Right atrium auricular region (tissue), 2 donors: ENCODE results near the gene G6PC2. TPM values are rescaled to one million over a fixed set of nuclear protein-coding genes. Genes with fewer than 3 reads are reported as not detected.
"Not testable (repeated sequence)": the region's sequence is repeated elsewhere in the genome, so short reads cannot be mapped to it uniquely, and the experiment has no call there.

ENCODE experiments used
- DNase-seq: peaks from one replicate; pipeline ENCODE4 v3.0.0-alpha.2; 2019; ENCODE audit warnings: low spot score
- H3K27ac ChIP-seq, 2 donors: fragments of 200-600 bp; sonication (generic); 1 replicate in 1 of 2; 2 replicates in 1 of 2; pipeline ENCODE4 v1.5.1; 2016 to 2019
- H3K27me3 ChIP-seq, 2 donors: fragments of 200-600 bp; sonication (generic); one replicate each; pipeline versions ENCODE4 v1.5.1 to v1.6.0; 2017 to 2019
- H3K36me3 ChIP-seq: fragments of 200-600 bp; sonication (generic); one replicate; pipeline ENCODE4 v1.5.1; 2016
- H3K4me1 ChIP-seq, 2 donors: fragments of 200-600 bp; sonication (generic); one replicate each; pipeline versions ENCODE4 v1.5.1 to v1.6.0; 2017 to 2019
- H3K4me3 ChIP-seq, 2 donors: fragments of 200-600 bp; sonication (generic); 1 replicate in 1 of 2; 2 replicates in 1 of 2; pipeline ENCODE4 v1.5.1; 2017 to 2019; ENCODE audit warnings: mild to moderate bottlenecking in 1 of 2, moderate library complexity in 1 of 2
- H3K9me3 ChIP-seq, 2 donors: fragments of 200-600 bp; sonication (generic); one replicate each; pipeline ENCODE4 v1.5.1; 2019
- CTCF ChIP-seq, 2 donors: fragments of 200-600 bp; sonication (generic); IDR thresholded peaks; one replicate each; pipeline ENCODE4 v1.5.1; 2019; ENCODE audit warnings: antibody characterized with exemption in 2 of 2
- total RNA-seq, 2 donors: library from RNA; depleted of rRNA; stranded (reverse); fragments of >200 nt; gene quantifications; one replicate each; pipeline ENCODE4 v1.1.0, GENCODE V29; 2016

The G6PC2 gene
- total RNA-seq, 2 donors from 2014 or later: not detected

DNA sequence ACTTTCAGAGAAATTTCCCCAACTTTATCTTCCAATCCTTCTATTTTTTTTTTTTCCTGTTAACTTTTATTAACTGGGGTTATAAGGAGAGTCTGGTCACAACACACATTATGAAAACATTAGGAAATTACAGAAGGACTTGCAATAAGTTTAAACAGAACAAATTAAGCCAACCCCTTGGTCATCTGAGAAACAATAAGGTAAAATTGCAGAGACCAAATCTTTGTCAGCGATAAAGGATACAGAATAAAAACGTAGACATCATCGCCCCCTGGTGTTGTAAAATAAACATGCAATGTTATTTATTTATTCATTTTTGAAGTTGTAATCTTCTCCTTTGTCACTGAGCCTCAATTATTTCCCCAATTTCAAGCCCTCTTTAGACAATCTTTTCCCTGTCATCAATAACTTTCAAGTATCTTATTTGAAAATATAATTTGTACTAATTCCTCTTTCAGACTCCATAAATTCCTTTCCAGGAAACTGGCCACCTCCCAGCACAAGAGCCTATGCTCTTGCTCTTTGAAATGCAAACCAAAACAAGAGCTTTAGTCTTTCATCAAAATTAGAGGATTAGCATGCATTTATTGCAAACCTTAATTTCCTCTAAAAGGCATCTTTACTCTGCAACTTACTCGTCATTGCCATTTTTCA lies 19.5 kb downstream of the G6PC2 start:
- Histone ChIP-seq H3K4me3 (no peak overlapping the region), H3K36me3 (no peaks in the 10 kb centered on the region), H3K9me3 (peaks cover 0 to 3% of the 10 kb centered on the region in 2 donors), H3K4me1 (no peaks in the 10 kb centered on the region), H3K27ac (no peak overlapping the region), H3K27me3 (no peaks in the 10 kb centered on the region)
- no peak for DNase-seq
- peak; percentile 45 to 76 for TF ChIP-seq CTCF (IDR thresholded peaks at IDR 0.05)

DNA sequence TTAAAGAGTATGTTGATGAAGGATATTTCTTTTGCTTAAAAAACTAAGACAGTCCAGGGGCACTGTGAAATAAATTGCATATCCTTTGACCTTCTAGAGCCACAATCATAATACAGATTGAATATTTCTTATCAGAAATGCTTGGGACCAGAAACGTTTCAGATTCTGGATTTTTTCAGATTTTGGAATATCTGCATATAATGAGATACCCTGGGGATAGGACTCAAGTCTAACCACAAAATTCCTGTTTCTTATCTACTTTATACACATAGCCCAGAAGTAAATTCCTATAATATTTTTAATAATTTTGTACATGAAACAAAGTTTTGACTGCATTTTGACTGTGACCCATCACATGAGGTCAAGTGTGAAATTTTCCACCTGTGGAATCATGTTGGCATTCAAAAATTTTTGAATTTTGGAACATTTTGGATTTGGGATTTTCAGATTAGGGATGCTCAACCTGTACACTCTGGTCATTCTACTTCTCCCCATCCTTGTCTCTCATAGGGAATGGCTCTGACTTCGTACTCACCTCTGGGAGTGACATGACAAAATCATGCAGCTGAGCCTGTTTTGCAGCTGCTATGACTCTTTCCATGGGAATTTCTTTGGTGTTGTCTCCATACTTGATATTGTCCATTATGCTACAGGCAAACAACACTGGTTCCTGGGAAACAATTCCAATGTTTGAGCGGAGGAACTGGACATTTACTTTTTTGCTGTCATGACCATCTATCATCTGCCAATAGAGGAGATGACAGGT lies 25.7 kb downstream of the G6PC2 start:
- Histone ChIP-seq H3K27me3 (no peaks in the 10 kb centered on the region), H3K27ac (no peak overlapping the region), H3K4me3 (no peak overlapping the region), H3K36me3 (no peaks in the 10 kb centered on the region), H3K9me3 (no peaks in the 10 kb centered on the region), H3K4me1 (no peaks in the 10 kb centered on the region)
- TF ChIP-seq CTCF (IDR thresholded peaks at IDR 0.05): no peak
- no peak for DNase-seq

DNA sequence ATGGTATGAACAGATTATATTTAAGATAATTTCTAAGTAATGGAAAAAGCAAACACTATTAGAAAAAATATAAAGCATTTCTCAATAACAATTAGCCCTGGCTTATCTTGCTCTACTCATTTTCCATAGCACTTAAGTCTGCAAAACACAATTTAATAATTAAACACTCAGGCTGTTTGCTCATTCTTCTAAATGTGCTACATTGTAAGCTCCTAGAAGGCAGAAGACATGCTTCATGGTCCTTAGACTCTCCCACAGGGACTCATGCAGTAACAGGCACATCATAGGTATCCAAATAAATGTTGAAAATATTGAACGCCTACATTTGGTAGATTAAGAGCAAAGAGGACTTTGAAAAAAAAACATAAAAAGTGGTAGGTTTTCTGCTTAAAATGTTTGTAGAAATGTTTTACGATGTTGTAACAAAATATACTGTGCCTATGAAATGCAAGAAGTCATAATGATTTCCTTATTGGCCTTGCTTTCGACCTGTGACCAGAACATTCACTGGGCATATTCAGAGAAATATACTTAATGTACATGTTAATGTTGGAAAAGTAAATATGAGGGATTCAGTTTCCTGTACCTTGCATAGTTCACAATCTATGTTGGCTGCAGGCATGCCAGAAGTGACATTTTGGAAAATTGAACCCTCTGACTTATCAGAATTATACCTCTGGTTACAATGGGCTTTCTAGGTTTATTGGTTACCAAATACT lies 27.2 kb downstream of the G6PC2 start:
- Histone ChIP-seq H3K36me3 (no peaks in the 10 kb centered on the region), H3K9me3 (no peaks in the 10 kb centered on the region), H3K27me3 (no peaks in the 10 kb centered on the region), H3K4me3 (no peak overlapping the region), H3K27ac (no peak overlapping the region), H3K4me1 (no peaks in the 10 kb centered on the region)
- no peak for DNase-seq
- TF ChIP-seq CTCF (IDR thresholded peaks at IDR 0.05): no peak

DNA sequence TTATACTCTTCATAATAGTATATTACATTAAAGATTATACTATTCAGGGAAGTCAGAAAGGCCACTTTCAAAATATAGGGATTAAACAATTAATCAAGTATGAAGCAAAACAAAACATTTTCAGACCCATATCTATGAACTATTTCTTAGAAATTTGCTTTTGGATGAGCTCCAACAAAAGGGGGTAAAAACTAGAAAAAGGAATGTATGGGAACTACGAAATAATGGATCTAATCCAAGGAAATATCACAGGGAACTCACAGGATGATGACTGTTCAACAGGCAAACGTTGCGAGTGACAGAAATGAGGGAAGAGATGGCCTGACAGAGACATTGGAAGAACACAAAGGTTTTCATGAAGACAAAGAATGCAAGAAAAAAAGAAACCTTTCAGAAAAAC lies 27.9 kb downstream of the G6PC2 start:
- Histone ChIP-seq H3K36me3 (no peaks in the 10 kb centered on the region), H3K27ac (no peak overlapping the region), H3K9me3 (no peaks in the 10 kb centered on the region), H3K27me3 (no peaks in the 10 kb centered on the region), H3K4me1 (no peaks in the 10 kb centered on the region), H3K4me3 (no peak overlapping the region)
- no peak for DNase-seq
- TF ChIP-seq CTCF (IDR thresholded peaks at IDR 0.05): no peak

GRCh38 chr2:168930242-168930641 lies 29.2 kb downstream of the G6PC2 start:
- Histone ChIP-seq H3K27ac (no peak overlapping the region), H3K9me3 (no peaks in the 10 kb centered on the region), H3K4me3 (no peak overlapping the region), H3K36me3 (no peaks in the 10 kb centered on the region), H3K4me1 (no peaks in the 10 kb centered on the region), H3K27me3 (no peaks in the 10 kb centered on the region)
- DNase-seq: no peak
- no peak for TF ChIP-seq CTCF (IDR thresholded peaks at IDR 0.05)

DNA sequence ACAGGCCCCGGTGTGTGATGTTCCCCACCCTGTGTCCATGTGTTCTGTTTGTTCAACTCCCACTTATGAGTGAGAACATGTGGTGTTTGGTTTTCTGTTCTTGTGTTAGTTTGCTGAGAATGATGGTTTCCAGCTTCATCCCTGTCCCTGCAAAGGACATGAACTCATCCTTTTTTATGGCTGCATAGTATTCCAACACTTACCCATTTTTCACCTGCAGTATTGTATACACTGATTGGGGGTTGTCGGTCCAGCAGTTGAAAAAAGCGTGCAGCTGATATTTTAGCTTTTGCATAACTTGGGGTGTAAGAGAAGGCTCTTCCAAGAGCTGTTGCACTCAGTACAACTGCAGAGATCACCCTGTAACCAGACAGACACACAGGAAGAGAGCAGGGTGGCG lies 31.1 kb downstream of the G6PC2 start:
- H3K36me3 ChIP-seq, H3K27ac ChIP-seq, H3K4me1 ChIP-seq, H3K4me3 ChIP-seq, H3K27me3 ChIP-seq, DNase-seq, H3K9me3 ChIP-seq: not testable (repeated sequence)
